NCI-H526 treated with DMSO at 0.1 percent for 48 hours (cell line): ENCODE data around the gene RRAD.

Experiments used
- DNase-seq: peaks from one replicate; lab custom pipeline; 2025; lab: John Stamatoyannopoulos, UW

Gene RRAD

GRCh38 chr16:66917741-66918140 lies 7.6 kb downstream of the RRAD start:
- no peak for DNase-seq

- DNase-seq = no peak
These were observed 8.8 kb downstream of the RRAD start for GRCh38 chr16:66916518-66916917.

GRCh38 chr16:66915041-66915440 lies 10.3 kb downstream of the RRAD start:
- DNase-seq = no peak

- no peak for DNase-seq
These were observed 10.8 kb downstream of the RRAD start for GRCh38 chr16:66914541-66914940.

- no peak for DNase-seq
These were observed 11.6 kb downstream of the RRAD start for GRCh38 chr16:66913711-66914110.

GRCh38 chr16:66913081-66913480 lies 12.3 kb downstream of the RRAD start:
- DNase-seq = no peak

GRCh38 chr16:66911801-66912200 lies 13.5 kb downstream of the RRAD start:
- no peak for DNase-seq

- DNase-seq = no peak
These were observed 14.2 kb downstream of the RRAD start for GRCh38 chr16:66911112-66911511.

GRCh38 chr16:66910175-66910940 lies 15.0 kb downstream of the RRAD start:
- DNase-seq = no peak

- no peak for DNase-seq
These were observed 16.4 kb downstream of the RRAD start for GRCh38 chr16:66908762-66909559.

- no peak for DNase-seq
These were observed 17.2 kb downstream of the RRAD start for GRCh38 chr16:66908116-66908515.

GRCh38 chr16:66906916-66907836 lies 18.2 kb downstream of the RRAD start:
- DNase-seq = no peak

GRCh38 chr16:66905633-66906539 lies 19.4 kb downstream of the RRAD start:
- no peak for DNase-seq

- DNase-seq = no peak
These were observed 20.3 kb downstream of the RRAD start for GRCh38 chr16:66904846-66905632.

- no peak for DNase-seq
These were observed 20.9 kb downstream of the RRAD start for GRCh38 chr16:66904428-66904845.

- DNase-seq = no peak
These were observed 21.5 kb downstream of the RRAD start for GRCh38 chr16:66903544-66904427.

GRCh38 chr16:66902648-66903543 lies 22.4 kb downstream of the RRAD start:
- no peak for DNase-seq

GRCh38 chr16:66901626-66902025 lies 23.7 kb downstream of the RRAD start:
- DNase-seq = no peak
